K562 (cell line): ENCODE measurements around the gene DLGAP1. TPM values are rescaled to one million over a fixed set of nuclear protein-coding genes. Genes with fewer than 3 reads are reported as not detected.

ENCODE experiments used
- ARNT ChIP-seq, 2 experiments: fragments of 450-650 bp; IDR thresholded peaks; 2 replicates each; pipeline ENCODE4 v1.6.1; 2016; ENCODE audit warnings: mild to moderate bottlenecking in 1 of 2
- BACH1 ChIP-seq: fragments of 200-800 bp; sonication (Bioruptor generic); IDR thresholded peaks from 2 replicates; pipeline ENCODE4 v1.6.1; 2016; ENCODE audit warnings: missing genetic modification characterization, missing compliant biosample characterization
- HNRNPH1 ChIP-seq: fragments of 200-400 bp; formaldehyde crosslinking; optimal IDR thresholded peaks from 2 replicates; pipeline ENCODE3; 2017; ENCODE audit warnings: low read depth, mild to moderate bottlenecking, low read length, moderate library complexity
- MXD1 ChIP-seq: fragments of 250-450 bp; sonication (Bioruptor Pico); IDR thresholded peaks from 2 replicates; pipeline ENCODE4 v1.8.0; 2021; ENCODE audit warnings: borderline replicate concordance, mild to moderate bottlenecking, moderate library complexity; ENCODE audit not compliant: poor library complexity, severe bottlenecking
- MXI1 ChIP-seq: IDR thresholded peaks from 2 replicates; pipeline ENCODE4 v1.6.1; 2011; ENCODE audit warnings: low read depth, mild to moderate bottlenecking, improper control_type of control experiment, low read length
- RBM34 ChIP-seq: fragments of 200-400 bp; formaldehyde crosslinking; IDR thresholded peaks from 2 replicates; pipeline ENCODE4 v1.6.1; 2018; ENCODE audit warnings: low read length, borderline replicate concordance; ENCODE audit not compliant: insufficient read depth
- SMARCA4 ChIP-seq: fragments of 450-650 bp; IDR thresholded peaks from 2 replicates; pipeline ENCODE4 v1.6.1; 2016
- SP1 ChIP-seq: sonication (generic); formaldehyde crosslinking; IDR thresholded peaks from 2 replicates; pipeline ENCODE4 v1.8.1; 2022; ENCODE audit warnings: mild to moderate bottlenecking, missing genetic modification reagents
- TAL1 ChIP-seq: fragments of 450-650 bp; IDR thresholded peaks from 2 replicates; pipeline ENCODE4 v1.6.1; 2016; ENCODE audit warnings: mild to moderate bottlenecking
- XRCC3 ChIP-seq: fragments of 450-650 bp; IDR thresholded peaks from 2 replicates; pipeline ENCODE4 v1.6.1; 2017; ENCODE audit warnings: mild to moderate bottlenecking, moderate library complexity
- ZBTB26 ChIP-seq: fragments of 450-650 bp; formaldehyde crosslinking; IDR thresholded peaks from 2 replicates; pipeline ENCODE4 v1.4.0; 2022; ENCODE audit warnings: missing genetic modification characterization
- ZNF12 ChIP-seq: sonication (generic); formaldehyde crosslinking; IDR thresholded peaks from 2 replicates; pipeline ENCODE4 v1.4.0; 2020; ENCODE audit warnings: mild to moderate bottlenecking, missing genetic modification reagents
- ZNF449 ChIP-seq: fragments of 250-450 bp; sonication (Bioruptor Pico); IDR thresholded peaks from 2 replicates; pipeline ENCODE4 v1.8.0; 2022; ENCODE audit warnings: moderate library complexity, mild to moderate bottlenecking, inconsistent platforms
- polyA plus RNA-seq, 8 experiments: library from polyadenylated mRNA; depleted of rRNA in 4 of 8; stranded (reverse) in 5 of 8; unstranded in 3 of 8; fragments of >200 nt; fragmentation: Nextera tagmentation in 2 of 8; fragmentation: Illumina TruSeq in 1 of 8; extraction: Ambion mirVana in 2 of 8; extraction: Trizol in 1 of 8; gene quantifications; 2 replicates each; pipeline versions ENCODE4 v1.2.1 to v1.2.3, GENCODE V29; 2011 to 2014; ENCODE audit warnings: inconsistent platforms in 1 of 8, missing spikeins in 1 of 8
- total RNA-seq, 7 experiments: library from RNA; depleted of rRNA in 6 of 7; stranded (reverse); fragments of >200 nt in 6 of 7; fragmentation: Illumina TruSeq in 2 of 7; extraction: Trizol in 2 of 7; gene quantifications; 2 replicates each; pipeline versions ENCODE4 v1.2.1 to v1.2.3, GENCODE V29; 2011 to 2021; ENCODE audit warnings: low replicate concordance in 1 of 7
- TF ChIP-seq, protein P1 (sequence below): sonication (generic); formaldehyde crosslinking; IDR thresholded peaks from 2 replicates; pipeline ENCODE4 v1.8.0; 2022; ENCODE audit warnings: missing genetic modification reagents, mild to moderate bottlenecking, borderline replicate concordance
- TF ChIP-seq, protein P2 (sequence below): fragments of 450-650 bp; formaldehyde crosslinking; IDR thresholded peaks from 2 replicates; pipeline ENCODE4 v1.4.0; 2020; ENCODE audit warnings: mild to moderate bottlenecking, moderate library complexity
- TF ChIP-seq, protein P3 (sequence below), 2 experiments: IDR thresholded peaks in 1 of 2; conservative IDR thresholded peaks in 1 of 2; 2 replicates each; pipeline ENCODE4 v1.6.1; 2016; ENCODE audit warnings: low read depth in 2 of 2, mild to moderate bottlenecking in 1 of 2, missing compliant biosample characterization in 1 of 2, missing genetic modification characterization in 1 of 2, moderate library complexity in 1 of 2

Gene DLGAP1
- total and polyA plus RNA-seq, 9 of the 15 experiments (the other 6 are each of a cell fraction or from before 2014, with no cell fraction given): 0.04 to 0.22 (median 0.08) TPM

DNA sequence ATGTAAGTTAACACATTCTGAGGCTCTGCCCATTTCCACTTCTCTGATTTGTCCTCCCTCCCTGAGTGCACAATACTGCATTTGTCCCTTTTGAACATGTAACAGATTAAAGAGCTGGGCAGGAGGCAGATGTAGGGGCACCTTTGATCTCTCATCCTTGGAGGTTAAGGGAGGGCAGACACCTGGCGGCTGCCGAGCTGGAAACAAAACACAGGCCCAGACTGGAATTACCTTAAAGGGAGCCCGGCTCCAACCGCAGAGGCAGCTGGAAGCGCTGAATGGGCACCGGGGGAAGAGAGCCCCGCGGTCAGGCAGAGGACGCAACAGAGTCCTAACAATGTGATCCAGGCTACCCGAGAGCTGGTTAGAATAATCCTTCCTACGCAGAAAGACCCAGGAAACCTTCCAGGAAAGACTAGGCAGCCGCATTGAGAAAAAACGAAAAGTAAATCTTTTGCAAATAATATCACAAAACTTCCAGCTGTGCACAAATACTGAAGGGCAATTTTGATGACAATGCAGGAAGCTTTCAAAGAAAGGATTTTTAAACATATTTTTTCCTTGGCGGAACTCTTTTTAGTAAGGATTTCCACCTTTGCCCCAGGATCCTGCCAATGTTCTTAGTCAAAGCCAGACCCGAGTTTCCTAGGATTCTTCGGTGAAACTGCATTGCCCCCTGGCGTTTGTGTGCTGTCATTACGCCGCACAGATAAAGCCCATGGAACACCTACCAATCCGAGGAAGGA, 789.2 kb downstream of the DLGAP1 start (continued):
- TF ChIP-seq, protein P1, sequence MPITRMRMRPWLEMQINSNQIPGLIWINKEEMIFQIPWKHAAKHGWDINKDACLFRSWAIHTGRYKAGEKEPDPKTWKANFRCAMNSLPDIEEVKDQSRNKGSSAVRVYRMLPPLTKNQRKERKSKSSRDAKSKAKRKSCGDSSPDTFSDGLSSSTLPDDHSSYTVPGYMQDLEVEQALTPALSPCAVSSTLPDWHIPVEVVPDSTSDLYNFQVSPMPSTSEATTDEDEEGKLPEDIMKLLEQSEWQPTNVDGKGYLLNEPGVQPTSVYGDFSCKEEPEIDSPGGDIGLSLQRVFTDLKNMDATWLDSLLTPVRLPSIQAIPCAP (CRISPR knock-in tag): no peak
- TF ChIP-seq TAL1 (peak; percentile 20; the same call in 1 of the 2 replicates), MXI1 (no peak), ARNT (IDR thresholded peaks at IDR 0.05) (peak; percentile 12 to 79; a peak in 2 of 4 replicates), ZBTB26 (CRISPR knock-in tag) (no peak), XRCC3 (no peak), MXD1 (CRISPR knock-in tag) (peak; percentile 26), RBM34 (no peak), HNRNPH1 (no peak), ZNF449 (CRISPR knock-in tag) (0 out of 2 replicates have a peak, but pooled peaks have one; percentile 29), SP1 (CRISPR knock-in tag) (peak; percentile 49; the same call in 1 of the 2 replicates), SMARCA4 (0 out of 2 replicates have a peak, but pooled peaks have one; percentile 34), ZNF12 (CRISPR knock-in tag) (no peak), BACH1 (tag) (no peak)
- TF ChIP-seq, protein P2, sequence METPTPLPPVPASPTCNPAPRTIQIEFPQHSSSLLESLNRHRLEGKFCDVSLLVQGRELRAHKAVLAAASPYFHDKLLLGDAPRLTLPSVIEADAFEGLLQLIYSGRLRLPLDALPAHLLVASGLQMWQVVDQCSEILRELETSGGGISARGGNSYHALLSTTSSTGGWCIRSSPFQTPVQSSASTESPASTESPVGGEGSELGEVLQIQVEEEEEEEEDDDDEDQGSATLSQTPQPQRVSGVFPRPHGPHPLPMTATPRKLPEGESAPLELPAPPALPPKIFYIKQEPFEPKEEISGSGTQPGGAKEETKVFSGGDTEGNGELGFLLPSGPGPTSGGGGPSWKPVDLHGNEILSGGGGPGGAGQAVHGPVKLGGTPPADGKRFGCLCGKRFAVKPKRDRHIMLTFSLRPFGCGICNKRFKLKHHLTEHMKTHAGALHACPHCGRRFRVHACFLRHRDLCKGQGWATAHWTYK (CRISPR knock-in tag): no peak
- TF ChIP-seq, protein P3, sequence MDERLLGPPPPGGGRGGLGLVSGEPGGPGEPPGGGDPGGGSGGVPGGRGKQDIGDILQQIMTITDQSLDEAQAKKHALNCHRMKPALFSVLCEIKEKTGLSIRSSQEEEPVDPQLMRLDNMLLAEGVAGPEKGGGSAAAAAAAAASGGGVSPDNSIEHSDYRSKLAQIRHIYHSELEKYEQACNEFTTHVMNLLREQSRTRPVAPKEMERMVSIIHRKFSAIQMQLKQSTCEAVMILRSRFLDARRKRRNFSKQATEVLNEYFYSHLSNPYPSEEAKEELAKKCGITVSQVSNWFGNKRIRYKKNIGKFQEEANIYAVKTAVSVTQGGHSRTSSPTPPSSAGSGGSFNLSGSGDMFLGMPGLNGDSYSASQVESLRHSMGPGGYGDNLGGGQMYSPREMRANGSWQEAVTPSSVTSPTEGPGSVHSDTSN (CRISPR knock-in tag; IDR thresholded peaks at IDR 0.05; ENCODE audit: low read depth): no peak
- TF ChIP-seq, protein P3 (tag; conservative IDR thresholded peaks at IDR 0.05; ENCODE audit: low read depth): 0 out of 2 replicates have a peak, but pooled peaks have one; percentile 3
